PC-9 (cell line): ENCODE results near the gene SMTNL2.

Source experiments
- EZH2 ChIP-seq: fragments of 200-600 bp; sonication (generic); IDR thresholded peaks from 2 replicates; pipeline ENCODE4 v1.8.0; 2017; ENCODE audit warnings: antibody characterized with exemption, low read depth
- TF ChIP-seq, protein P1 (sequence below): fragments of 200-600 bp; sonication (generic); conservative IDR thresholded peaks from 2 replicates; pipeline ENCODE4 v1.6.1; 2017; ENCODE audit warnings: mixed run types, antibody characterized with exemption, mild to moderate bottlenecking, moderate library complexity

DNA sequence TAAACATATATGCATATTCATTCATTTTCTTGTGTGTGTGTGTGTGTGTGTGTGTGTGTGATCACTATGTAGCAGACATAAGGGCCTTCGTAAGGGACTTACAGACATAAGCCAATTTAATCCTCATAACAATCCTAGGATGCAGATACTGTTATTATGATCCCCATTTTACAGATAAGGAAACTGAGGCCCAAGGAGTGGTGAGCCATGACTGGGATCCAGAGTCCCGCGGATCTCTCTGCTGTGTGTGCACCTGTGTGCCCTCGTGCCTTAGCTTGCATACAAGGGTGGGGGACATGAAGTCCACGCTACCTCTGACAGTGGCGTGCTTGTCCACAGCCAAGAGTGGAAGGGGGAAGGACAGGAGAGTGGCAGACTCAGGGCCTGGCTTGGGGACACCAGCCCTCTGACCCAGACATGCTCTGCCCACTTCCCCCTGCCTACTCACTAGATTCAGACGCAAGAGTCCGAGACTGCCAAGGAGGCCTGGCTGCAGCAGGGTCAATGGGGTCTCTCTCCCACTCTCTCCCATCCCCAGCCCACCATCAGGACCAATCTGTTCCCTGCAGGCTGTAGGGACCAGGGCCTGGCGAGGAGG is 9.8 kb upstream of the SMTNL2 start:
- TF ChIP-seq, protein P1, sequence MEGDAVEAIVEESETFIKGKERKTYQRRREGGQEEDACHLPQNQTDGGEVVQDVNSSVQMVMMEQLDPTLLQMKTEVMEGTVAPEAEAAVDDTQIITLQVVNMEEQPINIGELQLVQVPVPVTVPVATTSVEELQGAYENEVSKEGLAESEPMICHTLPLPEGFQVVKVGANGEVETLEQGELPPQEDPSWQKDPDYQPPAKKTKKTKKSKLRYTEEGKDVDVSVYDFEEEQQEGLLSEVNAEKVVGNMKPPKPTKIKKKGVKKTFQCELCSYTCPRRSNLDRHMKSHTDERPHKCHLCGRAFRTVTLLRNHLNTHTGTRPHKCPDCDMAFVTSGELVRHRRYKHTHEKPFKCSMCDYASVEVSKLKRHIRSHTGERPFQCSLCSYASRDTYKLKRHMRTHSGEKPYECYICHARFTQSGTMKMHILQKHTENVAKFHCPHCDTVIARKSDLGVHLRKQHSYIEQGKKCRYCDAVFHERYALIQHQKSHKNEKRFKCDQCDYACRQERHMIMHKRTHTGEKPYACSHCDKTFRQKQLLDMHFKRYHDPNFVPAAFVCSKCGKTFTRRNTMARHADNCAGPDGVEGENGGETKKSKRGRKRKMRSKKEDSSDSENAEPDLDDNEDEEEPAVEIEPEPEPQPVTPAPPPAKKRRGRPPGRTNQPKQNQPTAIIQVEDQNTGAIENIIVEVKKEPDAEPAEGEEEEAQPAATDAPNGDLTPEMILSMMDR: no peak
- TF ChIP-seq EZH2: no peak
